Kidney (tissue), 14 donors: ENCODE results near the gene BCL7A. TPM values are rescaled to one million over a fixed set of nuclear protein-coding genes. Genes with fewer than 3 reads are reported as not detected.

ENCODE experiments used
- DNase-seq, 5 donors: peaks; one replicate each; pipeline ENCODE4 v3.0.0-alpha.2; 2013 to 2020
- FAIRE-seq: peaks from 2 replicates; lab custom pipeline; 2012; peaks lifted over from hg19 to GRCh38; lab: Jason Lieb, UNC
- H3K27ac ChIP-seq, 2 donors: one replicate each; pipeline ENCODE4 v1.7.0; 2013; ENCODE audit warnings: low read depth in 2 of 2, low read length in 2 of 2, inconsistent platforms in 1 of 2
- H3K27me3 ChIP-seq: one replicate; pipeline ENCODE4 v1.7.1; 2013; ENCODE audit warnings: low read length, inconsistent platforms; ENCODE audit not compliant: control insufficient read depth, insufficient read depth
- H3K36me3 ChIP-seq, 3 donors: one replicate each; pipeline versions ENCODE4 v1.7.0 to v1.7.1; 2013; ENCODE audit warnings: low read length in 3 of 3, control low read depth in 1 of 3, inconsistent platforms in 1 of 3; ENCODE audit not compliant: insufficient read depth in 3 of 3, control insufficient read depth in 2 of 3
- H3K4me1 ChIP-seq, 3 donors: one replicate each; pipeline versions ENCODE4 v1.7.0 to v1.7.1; 2013; ENCODE audit warnings: low read length in 3 of 3, inconsistent platforms in 1 of 3, low read depth in 1 of 3; ENCODE audit not compliant: control insufficient read depth in 2 of 3, insufficient read depth in 2 of 3
- H3K4me3 ChIP-seq, 3 donors: one replicate each; pipeline versions ENCODE4 v1.7.0 to v1.8.1; 2013; ENCODE audit warnings: low read length in 3 of 3, control low read depth in 1 of 3, inconsistent platforms in 1 of 3
- H3K9ac ChIP-seq, 3 donors: one replicate each; pipeline versions ENCODE4 v1.7.0 to v1.7.1; 2013; ENCODE audit warnings: low read length in 3 of 3, control low read depth in 1 of 3, inconsistent platforms in 1 of 3
- H3K9me3 ChIP-seq, 3 donors: one replicate each; pipeline versions ENCODE4 v1.7.0 to v1.7.1; 2013; ENCODE audit warnings: low read length in 3 of 3, control low read depth in 1 of 3, inconsistent platforms in 1 of 3; ENCODE audit not compliant: control insufficient read depth in 2 of 3, insufficient read depth in 1 of 3
- CTCF ChIP-seq: IDR thresholded peaks from 3 replicates; pipeline ENCODE4 v1.5.1; 2012; ENCODE audit warnings: mild to moderate bottlenecking, moderate library complexity, borderline replicate concordance; ENCODE audit not compliant: insufficient read depth; ENCODE audit errors: extremely low read depth
- intact Hi-C: fragments of 100-400 bp; cut with DNase I; formaldehyde crosslinking; loops from one replicate; pipeline ENCODE4 v1.11.1; 2022
- polyA plus RNA-seq: library from polyadenylated mRNA; stranded (reverse); fragments of 350-450 nt; fragmentation: Illumina TruSeq; extraction: RNeasy Lipid Tissue Mini Kit (QIAGEN cat#74804); gene quantifications from one replicate; pipeline ENCODE4 v1.2.3, GENCODE V29; 2014; ENCODE audit warnings: low read depth, low replicate concordance; ENCODE audit not compliant: insufficient read depth
- total RNA-seq: library from RNA; stranded (reverse); fragmentation: NEBNext Ultra II Directional; extraction: Animal tissue kit (Norgen Biotek cat#: 25700); gene quantifications from one replicate; pipeline ENCODE4 v1.2.1, GENCODE V29; 2021
- donor health status: control.
- donor health status: control.
- donor health status: control.
- donor health status: control.
- donor health status: control.
- donor health status: DM: yes; HTN: yes; CAD: no.
- donor health status: Normal renal cell carcinoma (clear cell type).

The BCL7A gene
- total and polyA plus RNA-seq, 2 donors from 2014 or later: 6.8 to 22.7 TPM

- intact Hi-C loops: no loop called here
- no peak for FAIRE-seq
Measured at GRCh38 chr12:121981456-121981855, 40.2 kb upstream of the BCL7A start.

GRCh38 chr12:121982950-121983349, 38.7 kb upstream of the BCL7A start:
- Histone ChIP-seq H3K4me1 (no peaks in the 10 kb centered on the region), H3K36me3 (no peaks in the 10 kb centered on the region), H3K27me3 (no peaks in the 10 kb centered on the region), H3K27ac (no peak overlapping the region), H3K9me3 (no peaks in the 10 kb centered on the region), H3K4me3 (no peak overlapping the region), H3K9ac (no peak overlapping the region)
- FAIRE-seq: no peak
- no peak for DNase-seq
- TF ChIP-seq CTCF: no peak
- intact Hi-C loops: no loop called here

More at GRCh38 chr12:121981456-121981855, 40.2 kb upstream of the BCL7A start:
- no peak for DNase-seq
- Histone ChIP-seq H3K27me3 (no peaks in the 10 kb centered on the region), H3K9ac (no peak overlapping the region), H3K36me3 (no peaks in the 10 kb centered on the region), H3K4me3 (no peak overlapping the region), H3K9me3 (no peaks in the 10 kb centered on the region), H3K4me1 (no peaks in the 10 kb centered on the region), H3K27ac (no peak overlapping the region)
- no peak for TF ChIP-seq CTCF

- no peaks in the 10 kb centered on the region for H3K4me1 ChIP-seq
Measured at GRCh38 chr12:121983536-121984210, 38.0 kb upstream of the BCL7A start.

More at GRCh38 chr12:121983536-121984210, 38.0 kb upstream of the BCL7A start:
- H3K9me3 ChIP-seq: no peaks in the 10 kb centered on the region
- DNase-seq: peak in 3 of 5 donors; percentile 67 to 93 (median 89)
- intact Hi-C loops: no loop called here
- no peak overlapping the region for H3K4me3 ChIP-seq
- H3K36me3 ChIP-seq: no peaks in the 10 kb centered on the region
- H3K27me3 ChIP-seq: no peaks in the 10 kb centered on the region
- no peak for TF ChIP-seq CTCF
- H3K27ac ChIP-seq: no peak overlapping the region
- H3K9ac ChIP-seq: no peak overlapping the region
- no peak for FAIRE-seq
